HG03442 (cell line): ENCODE data around the gene MIPEP.

Experiments used
- ATAC-seq: cut with Tn5 transposase; IDR thresholded peaks from one replicate; pipeline ENCODE4 v1.9.1; 2021; ENCODE audit warnings: mild to moderate bottlenecking, moderate library complexity; ENCODE audit not compliant: unreplicated experiment

The MIPEP gene

GRCh38 chr13:23722726-23723453 is 166.3 kb downstream of the MIPEP start:
- no peak for ATAC-seq

- no peak for ATAC-seq
These were observed 170.2 kb downstream of the MIPEP start for GRCh38 chr13:23718996-23719395.

DNA sequence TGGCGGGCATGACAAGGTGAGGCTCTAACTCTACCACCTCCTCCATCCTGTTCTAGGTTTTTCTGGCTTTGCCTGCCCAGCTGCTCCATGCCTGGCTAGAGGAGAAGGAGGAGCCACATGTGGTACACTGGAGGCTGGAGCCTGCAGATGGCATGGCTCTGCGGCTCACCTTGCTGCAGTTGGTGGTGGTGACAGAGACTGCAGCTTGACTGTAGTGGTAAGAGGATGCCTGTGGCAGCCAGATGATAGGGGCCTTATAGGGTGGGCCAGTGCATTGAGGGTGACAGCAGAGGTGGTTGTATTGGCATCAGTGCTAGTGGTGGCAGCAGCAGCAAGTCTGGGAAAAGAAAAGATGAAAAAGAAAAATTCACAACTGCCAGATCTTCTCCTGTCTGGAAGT is 172.8 kb downstream of the MIPEP start:
- no peak for ATAC-seq

DNA sequence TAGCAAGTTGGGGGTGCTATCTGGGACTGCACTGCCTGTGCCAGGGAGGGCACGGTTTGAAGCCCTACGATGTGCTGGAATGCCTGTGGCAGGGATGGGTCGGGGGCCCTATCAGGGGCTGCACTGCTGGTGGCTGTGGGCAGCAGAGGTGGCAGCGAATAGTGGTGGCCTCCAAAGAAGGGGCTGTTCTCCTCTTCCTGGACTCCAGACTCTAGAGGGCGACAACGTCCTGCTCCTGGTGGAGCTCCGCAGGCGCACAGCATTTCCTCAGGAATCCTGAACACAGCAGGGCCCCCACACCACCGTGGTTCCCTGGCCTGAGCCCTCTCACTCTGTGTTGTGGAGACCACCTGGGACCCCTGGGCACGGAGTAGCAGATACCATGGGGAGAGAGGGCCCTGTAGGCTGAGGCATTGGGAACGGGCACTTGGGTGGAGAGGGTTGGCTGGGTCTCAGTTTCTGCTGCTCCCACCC is 173.4 kb downstream of the MIPEP start:
- no peak for ATAC-seq

DNA sequence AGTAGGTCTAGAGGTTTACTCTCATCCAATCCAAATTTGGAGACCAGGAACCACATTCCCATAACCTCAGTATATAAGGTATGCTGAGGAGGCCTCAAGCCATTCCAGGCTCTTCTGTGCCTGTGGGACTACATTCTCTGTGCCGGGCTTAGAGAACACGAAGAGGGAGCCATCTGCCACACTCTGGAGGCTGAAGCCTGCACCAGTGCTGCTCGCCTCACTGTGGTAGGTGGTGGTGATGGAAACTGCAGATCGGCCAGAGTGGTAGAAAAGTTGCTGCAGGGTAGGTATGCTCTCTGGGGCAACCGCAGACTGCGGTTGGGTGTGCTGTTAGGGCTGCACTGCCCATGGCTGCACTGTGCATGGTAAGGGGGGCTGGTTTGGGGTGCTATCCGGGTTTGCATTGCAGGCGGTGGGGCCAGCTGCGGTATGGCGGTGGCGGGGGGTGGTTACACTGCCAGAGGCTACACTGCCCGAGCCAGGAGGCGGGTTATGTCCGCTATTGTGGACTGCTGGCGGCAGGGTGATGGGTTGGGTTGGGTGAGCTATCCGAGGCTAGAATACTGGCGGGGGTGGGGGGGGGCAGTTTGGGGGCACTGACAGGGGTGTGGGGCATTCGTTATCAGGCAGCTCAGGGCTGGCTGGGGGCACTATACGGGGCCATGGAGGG is 174.0 kb downstream of the MIPEP start:
- no peak for ATAC-seq

DNA sequence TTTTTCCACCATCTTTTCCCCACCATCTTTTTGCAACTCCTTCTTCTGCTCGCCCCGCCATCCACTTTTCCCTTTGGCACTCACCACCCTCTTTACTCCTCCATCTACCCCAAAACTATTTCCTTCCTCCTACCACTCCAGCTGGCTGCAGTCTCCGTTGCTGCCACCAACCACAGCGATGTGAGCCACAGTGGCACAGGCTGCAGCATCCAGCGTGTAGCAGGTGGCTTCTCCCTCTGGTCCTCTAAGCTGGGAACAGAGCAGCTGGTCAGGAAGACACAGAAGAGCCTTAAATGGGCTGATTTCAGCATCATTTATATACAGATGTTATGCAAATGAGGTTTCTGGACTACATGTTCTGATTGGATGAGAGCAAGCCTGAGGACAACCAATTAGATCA is 174.5 kb downstream of the MIPEP start:
- no peak for ATAC-seq

- no peak for ATAC-seq
These were observed 177.8 kb downstream of the MIPEP start for GRCh38 chr13:23711355-23711754.

GRCh38 chr13:23710366-23710765 is 178.8 kb downstream of the MIPEP start:
- no peak for ATAC-seq

DNA sequence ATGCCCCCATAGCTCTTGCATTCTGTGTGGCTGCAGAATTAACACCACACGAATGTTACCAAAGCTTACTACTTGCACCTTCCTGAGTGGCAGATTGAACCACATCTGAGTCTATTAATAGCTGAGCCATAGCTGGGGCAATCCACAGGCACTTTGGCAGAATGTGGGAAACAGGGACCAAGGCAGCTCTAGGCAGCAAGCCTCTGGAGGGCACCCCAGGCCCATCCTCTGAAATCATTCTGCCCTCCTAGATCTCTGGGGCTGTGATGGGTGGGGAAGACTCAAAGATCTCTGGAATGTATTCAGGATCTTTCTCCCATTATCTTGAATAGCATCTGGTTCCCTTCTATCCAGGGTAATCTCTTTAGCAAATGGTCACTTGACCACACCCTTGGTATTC is 179.7 kb downstream of the MIPEP start:
- no peak for ATAC-seq

GRCh38 chr13:23707674-23708073 is 181.5 kb downstream of the MIPEP start:
- ATAC-seq = no peak

- no peak for ATAC-seq
These were observed 183.6 kb downstream of the MIPEP start for GRCh38 chr13:23705583-23705982.

DNA sequence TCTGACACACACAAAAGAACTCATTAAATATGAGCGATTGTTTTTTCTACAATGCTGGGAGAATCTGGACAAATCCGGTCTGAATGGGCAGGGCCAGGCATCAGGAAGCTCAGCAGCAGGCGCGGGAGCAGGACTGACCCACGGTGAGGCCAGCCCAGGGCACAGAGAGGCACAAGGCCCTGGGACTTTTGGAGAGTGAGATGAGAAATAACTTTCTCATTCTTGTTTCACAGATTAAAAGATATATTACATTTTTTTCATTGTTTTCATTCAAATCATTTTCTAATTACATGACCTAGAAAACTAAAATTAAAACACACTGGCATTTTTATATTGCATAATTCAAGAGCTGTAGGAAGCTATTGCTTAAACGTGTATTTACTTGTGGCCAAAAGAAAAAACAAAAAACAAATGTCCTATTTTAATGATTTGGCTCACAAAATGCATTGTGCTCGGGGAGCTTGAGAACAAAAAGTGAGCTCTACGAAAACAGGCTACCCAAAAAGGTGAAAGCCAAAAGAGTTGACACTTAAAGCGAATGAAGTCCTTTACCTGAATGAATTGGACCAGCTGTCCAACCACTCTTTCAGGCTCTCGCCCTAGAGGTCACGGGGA is 185.8 kb downstream of the MIPEP start:
- ATAC-seq = no peak

- ATAC-seq = no peak
These were observed 187.6 kb downstream of the MIPEP start for GRCh38 chr13:23701636-23702035.

- ATAC-seq = no peak
These were observed 188.0 kb downstream of the MIPEP start for GRCh38 chr13:23701186-23701585.

- no peak for ATAC-seq
These were observed 189.9 kb downstream of the MIPEP start for GRCh38 chr13:23699271-23699670.

DNA sequence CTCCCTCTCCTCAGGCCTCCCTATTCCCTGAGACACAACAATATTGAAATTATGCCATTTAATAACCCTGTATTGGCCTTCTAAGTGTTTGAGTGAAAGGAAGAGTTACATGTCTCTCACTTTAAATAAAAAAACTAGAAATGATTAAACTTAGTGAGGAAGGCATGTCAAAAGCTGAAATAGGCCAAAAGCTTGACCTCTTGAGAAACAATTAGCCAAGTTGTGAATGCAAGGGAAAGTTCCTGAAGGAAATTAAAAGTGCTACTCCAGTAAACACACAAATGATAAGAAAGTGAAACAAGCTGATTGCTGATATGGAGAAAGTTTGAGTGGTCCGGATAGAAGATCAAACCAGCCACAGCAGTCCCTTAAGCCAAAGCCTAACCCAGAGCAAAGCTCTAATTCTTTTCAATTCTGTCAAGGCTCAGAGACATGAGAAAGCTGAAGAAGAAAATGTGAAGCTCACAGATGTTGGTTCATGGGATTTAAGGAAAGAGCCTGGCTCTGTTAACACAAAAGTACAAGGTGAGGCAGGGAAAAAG is 191.4 kb downstream of the MIPEP start:
- ATAC-seq = no peak

DNA sequence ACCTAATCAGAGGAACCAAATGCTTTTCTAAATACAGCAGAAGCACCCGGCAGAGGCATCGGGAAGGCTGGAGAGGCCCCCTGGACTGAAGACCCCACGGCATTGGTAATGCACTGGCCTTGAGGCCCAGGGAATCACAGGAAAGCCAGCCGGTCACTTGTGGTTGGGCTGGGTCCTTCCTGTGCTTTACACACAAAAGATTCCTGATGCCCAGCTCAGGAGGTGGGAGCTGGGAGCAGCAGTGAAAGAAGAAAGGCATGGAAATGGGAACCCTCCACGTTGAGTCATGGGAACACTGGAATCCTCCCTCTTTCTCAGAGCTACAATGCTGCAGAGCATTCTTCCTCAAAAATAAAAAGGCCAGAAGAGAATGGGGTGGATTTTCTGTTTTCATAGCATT is 192.6 kb downstream of the MIPEP start:
- ATAC-seq = no peak

DNA sequence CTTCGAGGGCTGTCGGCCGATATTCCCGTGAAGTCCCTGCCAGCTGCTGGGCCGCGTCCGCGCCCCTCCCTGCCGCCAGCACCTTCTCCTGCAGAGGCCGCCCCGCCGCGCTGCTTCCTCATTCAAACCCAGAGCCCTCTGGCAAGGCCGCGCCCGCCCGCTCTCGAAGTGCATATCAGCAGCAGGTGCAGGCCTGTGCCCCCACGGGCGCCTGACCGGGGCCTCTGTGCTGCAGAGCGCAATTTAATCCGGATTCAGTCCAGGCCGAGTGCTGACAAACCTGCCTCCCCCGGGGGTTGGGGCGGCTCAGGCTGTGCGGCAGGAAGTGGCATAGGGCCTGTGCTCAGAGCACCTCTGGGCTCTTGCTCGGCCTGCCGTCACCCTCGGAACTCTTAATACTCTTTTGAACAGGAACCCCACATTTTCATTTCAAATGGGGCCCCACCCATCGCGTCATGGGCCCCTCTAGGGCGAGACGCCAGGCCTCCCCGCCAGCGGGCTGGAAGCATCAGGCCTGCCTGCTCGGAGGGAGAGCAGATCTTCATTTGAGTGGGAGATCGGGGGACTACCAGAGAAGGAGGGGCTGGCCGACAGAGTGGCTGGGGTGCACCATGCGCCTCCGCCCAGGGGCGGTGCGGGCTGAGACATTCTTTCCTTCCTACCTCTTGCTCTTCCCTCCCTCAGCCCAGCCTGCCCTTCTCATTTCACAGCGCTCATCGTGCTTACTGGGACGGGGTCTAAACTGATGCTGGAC is 193.3 kb downstream of the MIPEP start:
- peak; percentile 74 for ATAC-seq

DNA sequence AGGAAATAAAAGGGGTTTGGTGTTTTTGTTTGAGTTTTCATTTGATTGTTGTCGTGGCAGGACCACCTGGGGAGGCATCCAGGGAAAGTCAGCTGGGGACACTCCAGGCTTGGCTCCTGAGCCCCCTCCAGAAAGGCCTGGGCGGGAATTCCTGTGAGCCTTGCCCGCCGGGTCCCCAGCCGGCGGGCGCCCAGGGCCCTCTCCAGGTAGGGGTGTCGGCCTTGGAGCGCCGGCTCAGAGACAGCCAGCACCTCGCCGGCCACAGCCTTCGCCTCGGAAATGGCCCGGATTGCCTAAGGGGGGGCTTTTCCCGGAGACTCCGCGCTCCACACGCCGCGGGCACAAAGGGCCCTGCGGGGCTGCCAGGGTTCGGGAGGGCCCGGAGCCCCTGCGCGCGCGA is 194.0 kb downstream of the MIPEP start:
- ATAC-seq = no peak

DNA sequence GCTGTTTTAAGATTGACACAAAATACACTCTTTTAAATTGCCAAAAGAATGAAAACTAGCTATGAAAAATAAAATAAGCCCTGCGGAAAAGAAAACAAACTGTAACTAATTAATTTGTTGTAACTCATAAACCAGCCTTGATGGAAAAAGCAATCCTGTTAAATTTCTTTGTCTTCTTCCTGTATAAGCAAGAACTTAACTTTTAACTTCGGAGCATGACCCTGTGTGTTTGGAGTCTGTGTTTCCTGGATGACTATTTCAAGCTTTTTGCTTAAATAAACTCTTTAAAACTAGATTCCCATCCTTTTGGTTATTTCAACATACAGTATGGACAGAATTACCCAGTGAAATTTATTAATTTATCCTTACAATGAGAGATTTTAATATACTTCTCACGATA is 196.4 kb downstream of the MIPEP start:
- no peak for ATAC-seq

DNA sequence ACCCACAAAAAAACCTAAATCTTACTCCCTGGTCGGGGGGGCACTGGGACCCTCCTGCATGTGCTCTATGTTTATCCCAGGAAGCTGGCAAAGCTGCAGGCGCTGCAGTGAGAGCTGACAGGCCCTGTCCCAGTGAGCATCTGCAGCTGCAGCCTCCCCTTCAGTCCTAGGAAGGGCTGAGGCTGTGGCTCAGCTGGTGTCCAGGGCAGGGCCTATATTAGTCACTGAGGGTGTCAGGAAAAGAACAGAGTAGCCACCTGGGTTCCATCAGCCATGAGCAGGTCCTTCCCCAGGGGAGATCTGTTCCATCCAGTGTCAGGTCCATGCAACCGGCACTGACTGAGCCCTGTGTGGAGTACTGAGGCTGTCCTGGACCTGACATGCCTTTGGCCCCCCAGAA is 198.5 kb downstream of the MIPEP start:
- ATAC-seq = no peak
